Gastroesophageal sphincter (tissue), 4 donors: Measurements from ENCODE around the gene TDRKH. TPM values are rescaled to one million over a fixed set of nuclear protein-coding genes. Genes with fewer than 3 reads are reported as not detected.
"Not testable (repeated sequence)": the region's sequence is repeated elsewhere in the genome, so short reads cannot be mapped to it uniquely, and the experiment has no call there.

ENCODE experiments used
- ATAC-seq: fragments of 150-250 bp; one replicate; pipeline ENCODE4 v1.9.1; 2016; ENCODE audit warnings: mild to moderate bottlenecking, moderate library complexity
- H3K27ac ChIP-seq, 4 donors: fragments of 200-600 bp; sonication (generic) in 3 of 4; 1 replicate in 3 of 4; 2 replicates in 1 of 4; pipeline ENCODE4 v1.5.1; 2016 to 2019
- H3K27me3 ChIP-seq: fragments of 200-600 bp; sonication (generic); one replicate; pipeline ENCODE4 v1.5.1; 2019
- H3K36me3 ChIP-seq, 2 donors: fragments of 200-600 bp; sonication (generic); one replicate each; pipeline ENCODE4 v1.5.1; 2019; ENCODE audit warnings: control low read depth in 1 of 2
- H3K4me1 ChIP-seq, 3 donors: fragments of 200-600 bp; sonication (generic); 1 replicate in 2 of 3; 2 replicates in 1 of 3; pipeline ENCODE4 v1.5.1; 2016 to 2019; ENCODE audit warnings: control low read depth in 2 of 3
- H3K4me3 ChIP-seq, 2 donors: fragments of 200-600 bp; sonication (generic); one replicate each; pipeline ENCODE4 v1.5.1; 2019; ENCODE audit warnings: mild to moderate bottlenecking in 1 of 2, moderate library complexity in 1 of 2
- H3K9me3 ChIP-seq, 3 donors: fragments of 200-600 bp; sonication (generic); one replicate each; pipeline ENCODE4 v1.5.1; 2017 to 2019; ENCODE audit warnings: control low read depth in 2 of 3
- EP300 ChIP-seq: sonication (generic); formaldehyde crosslinking; IDR thresholded peaks from one replicate; pipeline ENCODE4 v1.6.1; 2017; ENCODE audit warnings: antibody characterized with exemption, mild to moderate bottlenecking
- POLR2A ChIP-seq, 2 donors: fragments of 450-650 bp; IDR thresholded peaks; one replicate each; pipeline ENCODE4 v1.6.1; 2017; ENCODE audit warnings: antibody characterized with exemption in 2 of 2, mild to moderate bottlenecking in 2 of 2, moderate library complexity in 1 of 2
- POLR2AphosphoS5 ChIP-seq: sonication (generic); formaldehyde crosslinking; IDR thresholded peaks from one replicate; pipeline ENCODE4 v1.6.1; 2017; ENCODE audit warnings: antibody characterized with exemption
- WGBS, 2 donors: methylation state at CpG; one replicate each; pipeline ENCODE4 v1.1.5; 2018; ENCODE audit warnings: low coverage in 1 of 2; 5-methylcytosine and 5-hydroxymethylcytosine counted together
- total RNA-seq, 4 donors: library from RNA; depleted of rRNA; stranded (reverse); fragments of >200 nt; gene quantifications; one replicate each; pipeline ENCODE4 v1.1.0, GENCODE V29; 2016
- TF ChIP-seq, protein P1 (sequence below), 4 experiments: fragments of 200-600 bp in 2 of 4; fragments of 450-650 bp in 2 of 4; sonication (generic) in 1 of 4; IDR thresholded peaks; one replicate each; pipeline ENCODE4 v1.5.1; 2017 to 2019; ENCODE audit warnings: antibody characterized with exemption in 4 of 4, mild to moderate bottlenecking in 2 of 4, moderate library complexity in 2 of 4

The TDRKH gene
- total RNA-seq, 4 donors from 2014 or later: 4.4 to 10.6 (median 7.9) TPM

DNA sequence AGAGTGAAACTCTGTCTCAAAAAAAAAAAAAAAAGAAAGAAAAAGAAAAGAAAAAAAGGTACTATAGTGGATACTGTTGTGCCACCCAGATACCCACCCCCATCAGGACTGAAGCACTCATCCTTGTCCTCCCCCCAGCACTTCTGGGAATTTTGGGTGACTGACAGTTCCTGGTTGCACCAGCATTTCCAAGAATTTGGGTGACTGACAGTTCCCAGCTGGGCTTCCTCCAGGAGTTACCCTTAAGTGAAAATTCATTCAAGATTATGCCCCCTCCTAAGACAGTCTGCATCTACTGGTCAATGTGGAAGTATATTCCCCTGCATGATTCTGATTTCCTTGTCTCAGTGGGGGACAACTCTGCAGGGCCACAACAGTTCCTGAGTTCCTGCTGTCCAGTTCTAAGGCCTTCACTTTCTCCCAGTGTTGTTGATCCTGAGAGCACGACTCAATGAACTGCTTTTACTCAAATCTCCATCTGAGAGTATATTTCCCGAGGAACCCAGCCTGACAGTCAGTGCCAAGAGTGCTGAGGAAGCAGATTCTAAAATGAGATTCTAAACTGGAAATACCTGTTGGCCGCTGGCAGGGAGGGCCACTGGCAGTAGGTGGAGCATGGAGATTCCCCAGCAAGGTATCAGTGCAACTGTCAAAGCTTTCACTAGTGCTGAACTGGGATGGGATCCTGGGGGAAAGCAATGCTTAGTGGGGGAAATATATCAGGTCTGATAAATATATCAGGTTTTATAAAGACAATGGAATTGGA is 50.5 kb downstream of the TDRKH start:
- Histone ChIP-seq H3K4me3 (no peak overlapping the region), H3K9me3 (no peaks in the 10 kb centered on the region), H3K4me1 (peaks cover 0 to 5% (median 0%) of the 10 kb centered on the region in 3 donors), H3K27me3 (no peaks in the 10 kb centered on the region), H3K36me3 (no peaks in the 10 kb centered on the region), H3K27ac (no peak overlapping the region)
- no peak for TF ChIP-seq POLR2AphosphoS5
- no peak for TF ChIP-seq EP300
- no peak for TF ChIP-seq POLR2A (IDR thresholded peaks at IDR 0.05)
- ATAC-seq: no peak
- 30 to 80% methylated on average over 1 to 3 of the region's 3 CpGs for WGBS, 2 donors

DNA sequence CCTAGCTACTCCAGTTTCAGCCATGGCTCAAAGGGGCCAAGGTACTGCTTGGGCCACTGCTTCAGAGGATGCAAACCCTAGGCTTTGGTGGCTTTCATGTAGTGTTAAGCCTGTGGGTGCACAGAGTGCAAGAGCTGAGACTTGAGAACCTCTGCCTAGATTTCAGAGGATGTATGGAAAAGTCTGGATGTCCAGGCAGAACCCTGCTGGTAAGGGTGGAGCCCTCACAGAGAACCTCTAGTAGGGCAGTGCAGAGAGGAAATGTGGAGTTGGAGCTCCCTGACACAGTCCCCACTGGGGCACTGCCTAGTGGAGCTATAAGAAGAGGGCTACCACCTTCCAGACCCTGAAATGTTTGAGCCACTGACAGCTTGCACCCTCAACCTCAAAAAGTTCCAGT is 52.8 kb downstream of the TDRKH start:
- ATAC-seq: no peak
- H3K27me3 ChIP-seq: no peaks in the 10 kb centered on the region
- TF ChIP-seq EP300: no peak
- no peak for TF ChIP-seq POLR2A (IDR thresholded peaks at IDR 0.05)
- TF ChIP-seq, protein P1, sequence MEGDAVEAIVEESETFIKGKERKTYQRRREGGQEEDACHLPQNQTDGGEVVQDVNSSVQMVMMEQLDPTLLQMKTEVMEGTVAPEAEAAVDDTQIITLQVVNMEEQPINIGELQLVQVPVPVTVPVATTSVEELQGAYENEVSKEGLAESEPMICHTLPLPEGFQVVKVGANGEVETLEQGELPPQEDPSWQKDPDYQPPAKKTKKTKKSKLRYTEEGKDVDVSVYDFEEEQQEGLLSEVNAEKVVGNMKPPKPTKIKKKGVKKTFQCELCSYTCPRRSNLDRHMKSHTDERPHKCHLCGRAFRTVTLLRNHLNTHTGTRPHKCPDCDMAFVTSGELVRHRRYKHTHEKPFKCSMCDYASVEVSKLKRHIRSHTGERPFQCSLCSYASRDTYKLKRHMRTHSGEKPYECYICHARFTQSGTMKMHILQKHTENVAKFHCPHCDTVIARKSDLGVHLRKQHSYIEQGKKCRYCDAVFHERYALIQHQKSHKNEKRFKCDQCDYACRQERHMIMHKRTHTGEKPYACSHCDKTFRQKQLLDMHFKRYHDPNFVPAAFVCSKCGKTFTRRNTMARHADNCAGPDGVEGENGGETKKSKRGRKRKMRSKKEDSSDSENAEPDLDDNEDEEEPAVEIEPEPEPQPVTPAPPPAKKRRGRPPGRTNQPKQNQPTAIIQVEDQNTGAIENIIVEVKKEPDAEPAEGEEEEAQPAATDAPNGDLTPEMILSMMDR (IDR thresholded peaks at IDR 0.05): no peak
- no peak for TF ChIP-seq POLR2AphosphoS5
- H3K27ac ChIP-seq: no peak overlapping the region
- no peaks in the 10 kb centered on the region for H3K36me3 ChIP-seq
- no peaks in the 10 kb centered on the region for H3K9me3 ChIP-seq
- no peak overlapping the region for H3K4me3 ChIP-seq
- peaks cover 0 to 7% (median 0%) of the 10 kb centered on the region in 3 donors for H3K4me1 ChIP-seq

DNA sequence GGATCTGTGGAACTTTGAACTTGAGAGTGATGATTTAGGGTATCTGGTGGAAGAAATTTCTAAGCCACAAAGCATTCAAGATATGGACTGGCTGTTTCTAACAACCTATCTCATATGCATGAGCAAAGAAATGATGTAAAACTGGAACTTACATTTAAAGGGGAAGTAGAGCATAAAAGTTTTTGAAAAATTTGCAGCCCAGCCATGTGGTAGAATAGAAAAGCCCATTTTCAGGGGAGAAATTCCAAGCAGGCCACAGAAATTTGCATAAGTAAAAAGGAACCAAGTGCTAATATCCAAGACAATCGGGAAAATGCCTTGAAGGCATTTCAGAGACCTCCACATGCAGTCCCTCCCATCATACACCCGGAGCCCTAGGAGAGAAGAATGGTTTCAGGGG is 53.3 kb downstream of the TDRKH start:
- ATAC-seq: no peak
- H3K4me1 ChIP-seq: peaks cover 0 to 7% (median 0%) of the 10 kb centered on the region in 3 donors

DNA sequence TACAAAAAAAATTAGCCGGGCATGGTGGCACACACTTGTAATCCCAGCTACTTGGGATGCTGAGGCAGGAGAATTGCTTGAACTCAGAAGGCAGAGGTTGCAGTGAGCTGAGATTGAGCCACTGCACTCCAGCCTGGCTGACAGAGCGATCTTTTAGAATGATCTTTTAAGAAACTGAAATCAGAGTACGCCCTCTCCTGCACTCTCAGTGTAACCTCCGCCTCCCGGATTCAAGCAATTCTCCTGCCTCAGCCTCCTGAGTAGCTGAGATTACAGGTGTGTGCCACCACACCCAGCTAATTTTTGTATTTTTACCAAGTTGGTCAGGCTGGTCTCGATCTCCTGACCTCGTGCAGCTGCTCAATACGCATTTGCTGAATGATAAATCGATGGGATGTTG is 56.3 kb downstream of the TDRKH start:
- WGBS, 2 donors: 87 to 93% methylated on average over 3 to 8 of the region's 9 CpGs
- not testable (repeated sequence) for H3K9me3 ChIP-seq, H3K27ac ChIP-seq, H3K27me3 ChIP-seq, H3K4me1 ChIP-seq, H3K4me3 ChIP-seq, H3K36me3 ChIP-seq, ATAC-seq

More for the DNA sequence above, 53.3 kb downstream of the TDRKH start:
- Histone ChIP-seq H3K27me3 (no peaks in the 10 kb centered on the region), H3K27ac (no peak overlapping the region), H3K9me3 (no peaks in the 10 kb centered on the region), H3K36me3 (no peaks in the 10 kb centered on the region), H3K4me3 (no peak overlapping the region)
- TF ChIP-seq POLR2A (IDR thresholded peaks at IDR 0.05) (no peak), EP300 (no peak), POLR2AphosphoS5 (no peak)
- TF ChIP-seq, protein P1 (IDR thresholded peaks at IDR 0.05): no peak
- 58 to 79% methylated on average over 2 of the region's 2 CpGs for WGBS, 2 donors

DNA sequence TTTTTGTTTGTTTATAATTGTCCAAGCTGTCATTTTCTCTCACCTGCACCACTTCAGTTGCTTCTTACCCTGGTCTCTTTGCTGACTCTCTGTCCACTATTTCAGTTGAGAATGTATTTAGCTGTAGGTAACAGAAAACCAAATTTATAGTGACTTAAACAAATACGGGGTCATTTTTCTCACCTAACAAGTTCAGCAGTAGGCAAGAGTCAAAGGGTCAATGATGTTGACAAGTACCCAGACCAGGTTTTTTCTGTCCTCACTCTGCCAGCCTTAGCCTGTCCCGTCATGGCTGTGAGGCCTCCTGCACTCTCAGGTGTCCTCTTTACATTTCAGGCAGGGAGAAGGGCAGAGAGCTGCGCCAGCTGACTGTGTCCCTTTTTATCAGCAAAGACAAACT is 57.2 kb downstream of the TDRKH start:
- H3K36me3 ChIP-seq: no peaks in the 10 kb centered on the region
- peaks cover 0 to 16% (median 0%) of the 10 kb centered on the region in 3 donors for H3K4me1 ChIP-seq
- ATAC-seq: no peak
- TF ChIP-seq POLR2AphosphoS5: no peak
- TF ChIP-seq POLR2A (IDR thresholded peaks at IDR 0.05): no peak
- no peaks in the 10 kb centered on the region for H3K27me3 ChIP-seq
- 81 to 100% methylated on average over 1 to 2 of the region's 3 CpGs for WGBS, 2 donors
- H3K4me3 ChIP-seq: no peak overlapping the region
- H3K27ac ChIP-seq: no peak overlapping the region
- no peaks in the 10 kb centered on the region for H3K9me3 ChIP-seq

DNA sequence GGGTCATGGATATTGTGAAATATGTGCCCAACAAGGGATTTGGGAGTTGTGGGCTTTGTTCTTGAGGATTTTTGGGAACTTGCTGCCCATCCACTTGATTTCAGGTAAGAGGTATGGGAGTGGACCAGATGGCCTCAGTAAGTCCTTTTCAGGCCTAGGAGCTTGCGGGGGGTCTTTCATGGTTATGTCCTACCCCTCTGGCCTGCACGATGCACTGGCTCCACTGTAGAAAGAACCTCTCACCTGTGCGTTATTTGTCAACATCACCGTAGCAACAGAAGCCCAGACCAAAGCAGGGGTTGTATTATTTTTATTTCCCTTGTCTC is 60.4 kb downstream of the TDRKH start:
- Histone ChIP-seq H3K4me3 (no peak overlapping the region), H3K36me3 (no peaks in the 10 kb centered on the region), H3K4me1 (peaks cover 0 to 23% (median 0%) of the 10 kb centered on the region in 3 donors), H3K9me3 (no peaks in the 10 kb centered on the region), H3K27me3 (no peaks in the 10 kb centered on the region), H3K27ac (no peak overlapping the region)
- TF ChIP-seq POLR2A (IDR thresholded peaks at IDR 0.05) (no peak), POLR2AphosphoS5 (no peak), EP300 (no peak)
- TF ChIP-seq, protein P1 (IDR thresholded peaks at IDR 0.05): no peak
- no peak for ATAC-seq
- 81 to 82% methylated on average over 4 of the region's 4 CpGs for WGBS, 2 donors
